Body of pancreas (tissue), 4 donors: Measurements from ENCODE around the gene ANTXR1.

Source experiments
- CTCF ChIP-seq, 7 experiments: fragments of 450-650 bp in 4 of 7; fragments of 200-600 bp in 3 of 7; sonication (generic) in 3 of 7; IDR thresholded peaks; one replicate each; pipeline ENCODE4 v1.5.1; 2016 to 2019; ENCODE audit warnings: antibody characterized with exemption in 7 of 7
- POLR2A ChIP-seq, 3 donors: fragments of 450-650 bp; IDR thresholded peaks; one replicate each; pipeline ENCODE4 v1.6.1; 2016; ENCODE audit warnings: antibody characterized with exemption in 3 of 3, mild to moderate bottlenecking in 2 of 3

GRCh38 chr2:69073928-69074570 lies 61.1 kb downstream of the ANTXR1 start:
- TF ChIP-seq CTCF (IDR thresholded peaks at IDR 0.05): no peak
- TF ChIP-seq POLR2A (IDR thresholded peaks at IDR 0.05): no peak
